Liver (tissue), 9 donors: Measurements from ENCODE around the gene TRPC4AP. TPM values are rescaled to one million over a fixed set of nuclear protein-coding genes. Genes with fewer than 3 reads are reported as not detected.
"Not testable (repeated sequence)": the region's sequence is repeated elsewhere in the genome, so short reads cannot be mapped to it uniquely, and the experiment has no call there.

Experiments used
- DNase-seq: peaks from one replicate; pipeline ENCODE4 v3.0.0-alpha.2; 2017; ENCODE audit warnings: low spot score
- H3K27ac ChIP-seq, 2 donors: one replicate each; pipeline ENCODE4 v1.7.0; 2013; ENCODE audit warnings: inconsistent platforms in 2 of 2, low read length in 2 of 2, control low read depth in 1 of 2, low read depth in 1 of 2, mild to moderate bottlenecking in 1 of 2
- H3K27me3 ChIP-seq, 4 donors: one replicate each; pipeline versions ENCODE4 v1.6.1 to v1.7.0; 2013; ENCODE audit warnings: low read length in 3 of 4, inconsistent platforms in 1 of 4, mild to moderate bottlenecking in 1 of 4, moderate library complexity in 1 of 4; ENCODE audit not compliant: control insufficient read depth in 4 of 4, insufficient read depth in 4 of 4
- H3K36me3 ChIP-seq, 4 donors: one replicate each; pipeline versions ENCODE4 v1.6.1 to v1.7.0; 2013; ENCODE audit warnings: low read length in 3 of 4, mild to moderate bottlenecking in 3 of 4, low read depth in 1 of 4, moderate library complexity in 1 of 4; ENCODE audit not compliant: control insufficient read depth in 4 of 4, insufficient read depth in 3 of 4
- H3K4me1 ChIP-seq, 4 donors: one replicate each; pipeline versions ENCODE4 v1.6.1 to v1.7.0; 2013; ENCODE audit warnings: low read length in 3 of 4, mild to moderate bottlenecking in 3 of 4, moderate library complexity in 1 of 4; ENCODE audit not compliant: control insufficient read depth in 4 of 4, insufficient read depth in 4 of 4
- H3K4me3 ChIP-seq, 3 donors: one replicate each; pipeline versions ENCODE4 v1.6.1 to v1.7.0; 2013; ENCODE audit warnings: low read length in 3 of 3, control low read depth in 1 of 3, low read depth in 1 of 3, mild to moderate bottlenecking in 1 of 3
- H3K9ac ChIP-seq, 2 donors: one replicate each; pipeline ENCODE4 v1.7.0; 2013; ENCODE audit warnings: low read length in 2 of 2, mild to moderate bottlenecking in 2 of 2, moderate library complexity in 2 of 2, control low read depth in 1 of 2, low read depth in 1 of 2
- H3K9me3 ChIP-seq, 4 donors: one replicate each; pipeline versions ENCODE4 v1.6.1 to v1.7.0; 2013; ENCODE audit warnings: low read length in 3 of 4; ENCODE audit not compliant: control insufficient read depth in 4 of 4
- EGR1 ChIP-seq, 2 donors: IDR thresholded peaks; 2 replicates each; pipeline ENCODE4 v1.6.1; 2016 to 2018; ENCODE audit warnings: antibody characterized with exemption in 2 of 2, low read depth in 2 of 2
- FOXA1 ChIP-seq: IDR thresholded peaks from 2 replicates; pipeline ENCODE4 v1.6.1; 2016; ENCODE audit warnings: antibody characterized with exemption
- FOXA2 ChIP-seq: IDR thresholded peaks from 2 replicates; pipeline ENCODE4 v1.6.1; 2016; ENCODE audit warnings: antibody characterized with exemption
- GABPA ChIP-seq, 2 donors: IDR thresholded peaks in 1 of 2; conservative IDR thresholded peaks in 1 of 2; 2 replicates each; pipeline ENCODE4 v1.6.1; 2016; ENCODE audit warnings: antibody characterized with exemption in 2 of 2, mild to moderate bottlenecking in 1 of 2, moderate library complexity in 1 of 2
- HNF4A ChIP-seq, 2 donors: conservative IDR thresholded peaks; 2 replicates each; pipeline ENCODE4 v1.6.1; 2016; ENCODE audit warnings: antibody characterized with exemption in 2 of 2, mild to moderate bottlenecking in 2 of 2
- HNF4G ChIP-seq: IDR thresholded peaks from 2 replicates; pipeline ENCODE4 v1.6.1; 2016; ENCODE audit warnings: antibody characterized with exemption
- JUND ChIP-seq, 2 donors: IDR thresholded peaks; 2 replicates each; pipeline ENCODE4 v1.6.1; 2016; ENCODE audit warnings: antibody characterized with exemption in 2 of 2
- NR2F2 ChIP-seq: IDR thresholded peaks from 2 replicates; pipeline ENCODE4 v1.6.1; 2016; ENCODE audit warnings: antibody characterized with exemption
- RAD21 ChIP-seq, 2 donors: IDR thresholded peaks; 2 replicates each; pipeline ENCODE4 v1.6.1; 2016; ENCODE audit warnings: antibody characterized with exemption in 2 of 2, mild to moderate bottlenecking in 2 of 2
- RXRA ChIP-seq, 2 donors: IDR thresholded peaks; 2 replicates each; pipeline ENCODE4 v1.6.1; 2017 to 2018; ENCODE audit warnings: antibody characterized with exemption in 2 of 2, mild to moderate bottlenecking in 1 of 2
- SP1 ChIP-seq: IDR thresholded peaks from 2 replicates; pipeline ENCODE4 v1.6.1; 2018; ENCODE audit warnings: antibody characterized with exemption, mild to moderate bottlenecking
- TAF1 ChIP-seq: conservative IDR thresholded peaks from 2 replicates; pipeline ENCODE4 v1.6.1; 2016; ENCODE audit warnings: antibody characterized with exemption, mild to moderate bottlenecking
- YY1 ChIP-seq: IDR thresholded peaks from 2 replicates; pipeline ENCODE4 v1.6.1; 2016; ENCODE audit warnings: antibody characterized with exemption, mild to moderate bottlenecking
- WGBS: extraction: QIAGEN DNeasy Blood & Tissue Kit; methylation state at CpG from one replicate; pipeline ENCODE4 v1.1.7; 2013; 5-methylcytosine and 5-hydroxymethylcytosine counted together
- polyA plus RNA-seq, 2 donors: library from polyadenylated mRNA; stranded (reverse) in 1 of 2; unstranded in 1 of 2; fragments of 200-250 nt in 1 of 2; fragments of >200 nt in 1 of 2; fragmentation: Nextera tagmentation in 1 of 2; extraction: Ambion mirVana in 1 of 2; gene quantifications; one replicate each; pipeline versions ENCODE4 v1.2.1 to v1.2.3, GENCODE V29; 2013 to 2015
- total RNA-seq, 2 donors: library from RNA; depleted of rRNA; stranded (reverse); fragments of >200 nt; gene quantifications; one replicate each; pipeline ENCODE4 v1.2.3, GENCODE V29; 2014
- TF ChIP-seq, protein P1 (sequence below): IDR thresholded peaks from 2 replicates; pipeline ENCODE4 v1.6.1; 2016; ENCODE audit warnings: antibody characterized with exemption
- TF ChIP-seq, protein P2 (sequence below): IDR thresholded peaks from 2 replicates; pipeline ENCODE4 v1.6.1; 2016; ENCODE audit warnings: antibody characterized with exemption
- donor health status: healthy.
- donor health status: healthy.
- donor health status: healthy.
- donor health status: healthy.
- donor health status: healthy.

TRPC4AP gene
- total and polyA plus RNA-seq, 4 donors = 26.3 to 57.2 (median 33.8) TPM

DNA sequence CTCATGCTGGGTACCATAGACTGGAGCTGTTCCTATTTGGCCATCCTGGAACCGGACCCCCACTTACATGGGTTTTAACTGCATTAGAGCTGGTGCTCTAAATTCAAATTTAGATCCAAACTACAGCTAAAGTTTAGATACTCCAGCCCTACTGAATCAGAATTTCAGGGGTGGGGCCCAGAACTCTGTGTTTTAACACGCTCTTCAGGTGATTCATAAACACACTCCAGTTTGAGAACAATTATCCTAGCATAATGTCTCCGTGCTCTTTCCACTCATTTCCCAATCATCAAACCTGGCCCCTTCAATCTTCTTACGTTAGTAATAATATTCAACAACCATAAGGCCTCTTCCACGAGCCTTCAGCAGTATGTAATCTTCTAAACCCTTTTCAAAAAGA is 15.3 kb downstream of the TRPC4AP start:
- no peak for DNase-seq
- H3K27me3 ChIP-seq = no peaks in the 10 kb centered on the region
- H3K27ac ChIP-seq = no peak overlapping the region
- peaks cover 1 to 12% (median 7%) of the 10 kb centered on the region in 4 donors for H3K36me3 ChIP-seq
- peaks cover 4 to 17% (median 6%) of the 10 kb centered on the region in 4 donors for H3K4me1 ChIP-seq
- 97% methylated on average over 5 of the region's 5 CpGs for WGBS
- no peaks in the 10 kb centered on the region for H3K9me3 ChIP-seq
- TF ChIP-seq, protein P1, sequence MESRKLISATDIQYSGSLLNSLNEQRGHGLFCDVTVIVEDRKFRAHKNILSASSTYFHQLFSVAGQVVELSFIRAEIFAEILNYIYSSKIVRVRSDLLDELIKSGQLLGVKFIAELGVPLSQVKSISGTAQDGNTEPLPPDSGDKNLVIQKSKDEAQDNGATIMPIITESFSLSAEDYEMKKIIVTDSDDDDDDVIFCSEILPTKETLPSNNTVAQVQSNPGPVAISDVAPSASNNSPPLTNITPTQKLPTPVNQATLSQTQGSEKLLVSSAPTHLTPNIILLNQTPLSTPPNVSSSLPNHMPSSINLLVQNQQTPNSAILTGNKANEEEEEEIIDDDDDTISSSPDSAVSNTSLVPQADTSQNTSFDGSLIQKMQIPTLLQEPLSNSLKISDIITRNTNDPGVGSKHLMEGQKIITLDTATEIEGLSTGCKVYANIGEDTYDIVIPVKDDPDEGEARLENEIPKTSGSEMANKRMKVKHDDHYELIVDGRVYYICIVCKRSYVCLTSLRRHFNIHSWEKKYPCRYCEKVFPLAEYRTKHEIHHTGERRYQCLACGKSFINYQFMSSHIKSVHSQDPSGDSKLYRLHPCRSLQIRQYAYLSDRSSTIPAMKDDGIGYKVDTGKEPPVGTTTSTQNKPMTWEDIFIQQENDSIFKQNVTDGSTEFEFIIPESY = no peak
- no peak for TF ChIP-seq HNF4A (conservative IDR thresholded peaks at IDR 0.05)
- no peak for TF ChIP-seq FOXA1
- TF ChIP-seq HNF4G = no peak
- TF ChIP-seq NR2F2 = no peak
- H3K4me3 ChIP-seq = no peak overlapping the region
- no peak overlapping the region for H3K9ac ChIP-seq

DNA sequence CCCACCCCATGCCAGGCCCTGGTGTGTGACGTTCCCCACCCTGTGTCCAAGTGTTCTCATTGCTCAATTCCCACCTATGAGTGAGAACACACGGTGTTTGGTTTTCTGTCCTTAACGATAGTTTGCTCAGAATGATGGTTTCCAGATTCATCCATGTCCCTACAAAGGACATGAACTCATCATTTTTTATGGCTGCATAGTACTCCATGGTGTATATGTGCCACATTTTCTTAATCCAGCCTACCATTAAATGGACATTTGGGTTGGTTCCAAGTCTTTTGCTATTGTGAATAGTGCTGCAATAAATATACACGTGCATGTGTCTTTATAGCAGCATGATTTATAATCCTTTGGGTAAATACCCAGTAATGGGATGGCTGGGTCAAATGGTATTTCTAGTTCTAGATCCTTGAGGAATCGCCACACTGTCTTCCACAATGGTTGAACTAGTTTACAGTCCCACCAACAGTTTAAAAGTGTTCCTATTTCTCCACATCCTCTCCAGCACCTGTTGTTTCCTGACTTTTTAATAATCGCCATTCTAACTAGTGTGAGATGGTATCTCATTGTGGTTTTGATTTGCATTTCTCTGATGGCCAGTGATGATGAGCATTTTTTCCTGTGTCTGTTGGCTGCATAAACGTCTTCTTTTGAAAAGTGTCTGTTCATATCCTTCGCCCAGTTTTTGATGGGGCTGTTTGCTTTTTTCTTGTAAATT is 21.0 kb downstream of the TRPC4AP start:
- 90% methylated on average over 7 of the region's 8 CpGs for WGBS
- not testable (repeated sequence) for H3K36me3 ChIP-seq, H3K4me1 ChIP-seq, H3K4me3 ChIP-seq, H3K27ac ChIP-seq, H3K27me3 ChIP-seq, DNase-seq, H3K9me3 ChIP-seq, H3K9ac ChIP-seq

DNA sequence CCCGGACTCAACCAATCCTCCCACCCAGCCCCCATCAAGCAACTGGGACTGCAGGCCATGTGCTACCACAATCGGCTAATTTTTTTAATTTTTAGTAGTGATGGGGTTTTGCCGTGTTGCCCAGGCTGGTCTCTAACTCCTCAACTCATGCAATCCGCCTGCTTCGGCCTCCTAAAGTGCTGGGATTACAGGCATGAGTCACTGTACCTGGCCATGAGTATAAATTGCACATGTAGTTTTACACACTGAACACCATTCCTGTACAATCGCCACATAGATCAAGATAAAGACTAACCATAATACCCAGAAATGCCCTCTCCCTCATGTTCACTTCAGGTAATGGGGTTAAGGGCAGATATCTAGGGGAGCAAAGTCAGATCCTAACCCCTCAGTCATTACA is 26.4 kb downstream of the TRPC4AP start:
- no peak overlapping the region for H3K9ac ChIP-seq
- H3K9me3 ChIP-seq = no peaks in the 10 kb centered on the region
- no peaks in the 10 kb centered on the region for H3K27me3 ChIP-seq
- 97% methylated on average over 6 of the region's 6 CpGs for WGBS
- H3K36me3 ChIP-seq = peaks cover 0 to 11% (median 7%) of the 10 kb centered on the region in 4 donors
- H3K27ac ChIP-seq = no peak overlapping the region
- no peak for DNase-seq
- H3K4me1 ChIP-seq = peaks cover 0 to 3% (median 3%) of the 10 kb centered on the region in 4 donors
- TF ChIP-seq FOXA2 (no peak), EGR1 (IDR thresholded peaks at IDR 0.05; ENCODE audit: low read depth in 2 of 2) (no peak), NR2F2 (no peak), TAF1 (no peak), SP1 (no peak), HNF4A (conservative IDR thresholded peaks at IDR 0.05) (no peak), GABPA (IDR thresholded peaks at IDR 0.05 in 1 of 2, conservative IDR thresholded peaks at IDR 0.05 in 1 of 2) (no peak), FOXA1 (no peak), RAD21 (IDR thresholded peaks at IDR 0.05) (no peak), YY1 (no peak), JUND (IDR thresholded peaks at IDR 0.05) (no peak), RXRA (IDR thresholded peaks at IDR 0.05) (no peak)
- TF ChIP-seq, protein P2, sequence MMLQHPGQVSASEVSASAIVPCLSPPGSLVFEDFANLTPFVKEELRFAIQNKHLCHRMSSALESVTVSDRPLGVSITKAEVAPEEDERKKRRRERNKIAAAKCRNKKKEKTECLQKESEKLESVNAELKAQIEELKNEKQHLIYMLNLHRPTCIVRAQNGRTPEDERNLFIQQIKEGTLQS = no peak
- TF ChIP-seq, protein P1 = no peak
- H3K4me3 ChIP-seq = no peak overlapping the region
